ENCODE measurements around the gene PRDX5. TPM values are rescaled to one million over a fixed set of nuclear protein-coding genes. Genes with fewer than 3 reads are reported as not detected.

Gene PRDX5
- total RNA-seq, 1 experiment from 2014 or later = 255 TPM

GRCh38 chr11:64343767-64344559 lies 26.0 kb downstream of the PRDX5 start:
- no peak for TF ChIP-seq NR3C1 (CRISPR knock-in tag; conservative IDR thresholded peaks at IDR 0.05; ENCODE audit: low read depth)
- TF ChIP-seq ESRRA (CRISPR knock-in tag; IDR thresholded peaks at IDR 0.05; ENCODE audit: borderline replicate concordance) = no peak
- no peak for TF ChIP-seq ETV6 (CRISPR knock-in tag; IDR thresholded peaks at IDR 0.05)
- no peak for TF ChIP-seq CDX4 (CRISPR knock-in tag; IDR thresholded peaks at IDR 0.05; ENCODE audit: borderline replicate concordance)
- TF ChIP-seq ATF3 (CRISPR knock-in tag; conservative IDR thresholded peaks at IDR 0.05) = no peak
- no peak for TF ChIP-seq MAX (CRISPR knock-in tag; IDR thresholded peaks at IDR 0.05)
- TF ChIP-seq SMAD3 (CRISPR knock-in tag; IDR thresholded peaks at IDR 0.05; ENCODE audit: borderline replicate concordance) = no peak
- TF ChIP-seq SMAD4 (CRISPR knock-in tag; IDR thresholded peaks at IDR 0.05) = no peak
- ChIA-PET CTCF (interaction anchor here (0.9 to 13.9 kb wide), 10 partner anchors 9 to 158 kb away, joined by 3 to 437 read pairs (median 34); partner anchors contain the start of genes CATSPERZ, PRDX5, STIP1 and TRMT112), POLR2A (no interaction called here)
- H3K36me3 Mint-ChIP-seq = no peaks in the 10 kb centered on the region
- ATAC-seq (no peak), DNase-seq (ENCODE audit: low spot score) (peak; percentile 70)
- no peak overlapping the region for H3K4me3 Mint-ChIP-seq
- H3K9me3 Mint-ChIP-seq = no peaks in the 10 kb centered on the region
- peaks cover 26% of the 10 kb centered on the region for H3K4me1 Mint-ChIP-seq
- H3K27ac Mint-ChIP-seq = no peak overlapping the region
- H3K27me3 Mint-ChIP-seq (ENCODE audit: low read depth) = peaks cover 20% of the 10 kb centered on the region

- CTCF ChIA-PET = interaction anchor here (0.9 to 13.9 kb wide), 5 partner anchors 8 to 344 kb away, joined by 3 to 437 read pairs (median 3); no protein-coding TSS in a partner anchor
- no peak for TF ChIP-seq NR2C2 (CRISPR knock-in tag; IDR thresholded peaks at IDR 0.05)
- TF ChIP-seq CREB1 (CRISPR knock-in tag; IDR thresholded peaks at IDR 0.05) = no peak
- TF ChIP-seq GRHL2 (CRISPR knock-in tag; IDR thresholded peaks at IDR 0.05; ENCODE audit: insufficient replicate concordance, severe bottlenecking) = no peak
Observed at GRCh38 chr11:64344787-64345186, 26.9 kb downstream of the PRDX5 start.

GRCh38 chr11:64347193-64347867 lies 29.4 kb downstream of the PRDX5 start:
- Mint-ChIP-seq H3K27me3 (ENCODE audit: low read depth) (no peaks in the 10 kb centered on the region), H3K4me3 (no peak overlapping the region), H3K36me3 (no peaks in the 10 kb centered on the region), H3K27ac (no peak overlapping the region), H3K4me1 (peaks cover 8% of the 10 kb centered on the region; the same call in 1 of the 2 replicates), H3K9me3 (no peaks in the 10 kb centered on the region)
- ChIA-PET CTCF (interaction anchor here (0.7 to 13.9 kb wide), 4 partner anchors 6 to 302 kb away, joined by 3 to 437 read pairs (median 4); no protein-coding TSS in a partner anchor), POLR2A (interaction anchor here (0.6 kb wide), 1 partner anchor 283 kb away, joined by 3 read pairs; no protein-coding TSS in a partner anchor)
- DNase-seq (ENCODE audit: low spot score) (no peak), ATAC-seq (no peak)
- no peak for TF ChIP-seq SMAD3 (CRISPR knock-in tag; IDR thresholded peaks at IDR 0.05; ENCODE audit: borderline replicate concordance)
- no peak for TF ChIP-seq GTF2I (CRISPR knock-in tag; conservative IDR thresholded peaks at IDR 0.05)
- no peak for TF ChIP-seq SOX15 (CRISPR knock-in tag; IDR thresholded peaks at IDR 0.05)
- TF ChIP-seq TEAD1 (CRISPR knock-in tag; IDR thresholded peaks at IDR 0.05) = no peak
- TF ChIP-seq NFATC4 (CRISPR knock-in tag; IDR thresholded peaks at IDR 0.05) = no peak
- no peak for TF ChIP-seq ZMAT4 (CRISPR knock-in tag; IDR thresholded peaks at IDR 0.05)
- TF ChIP-seq STAT6 (CRISPR knock-in tag; conservative IDR thresholded peaks at IDR 0.05; ENCODE audit: low read depth) = no peak
- TF ChIP-seq TCF7 (CRISPR knock-in tag; IDR thresholded peaks at IDR 0.05; ENCODE audit: low read depth) = no peak
- no peak for TF ChIP-seq RELA (CRISPR knock-in tag; IDR thresholded peaks at IDR 0.05; ENCODE audit: borderline replicate concordance)
- no peak for TF ChIP-seq ZSCAN18 (CRISPR knock-in tag; IDR thresholded peaks at IDR 0.05)
- TF ChIP-seq NR1H2 (CRISPR knock-in tag; IDR thresholded peaks at IDR 0.05) = no peak
- TF ChIP-seq ZNF671 (CRISPR knock-in tag; IDR thresholded peaks at IDR 0.05) = no peak

More at GRCh38 chr11:64344787-64345186, 26.9 kb downstream of the PRDX5 start:
- no peak overlapping the region for H3K4me3 Mint-ChIP-seq
- no peaks in the 10 kb centered on the region for H3K9me3 Mint-ChIP-seq
- peaks cover 12% of the 10 kb centered on the region for H3K27me3 Mint-ChIP-seq (ENCODE audit: low read depth)
- POLR2A ChIA-PET = no interaction called here
- H3K27ac Mint-ChIP-seq = no peak overlapping the region
- ATAC-seq (no peak), DNase-seq (ENCODE audit: low spot score) (no peak)
- peaks cover 23% of the 10 kb centered on the region for H3K4me1 Mint-ChIP-seq
- no peaks in the 10 kb centered on the region for H3K36me3 Mint-ChIP-seq
